A673 (cell line): ENCODE results near the gene HCFC2.

ENCODE experiments used
- EZH2 ChIP-seq: fragments of 200-600 bp; sonication (generic); IDR thresholded peaks from 2 replicates; pipeline ENCODE4 v1.6.1; 2017; ENCODE audit warnings: borderline replicate concordance, low read depth, mild to moderate bottlenecking, mixed read lengths, antibody characterized with exemption, low read length; ENCODE audit not compliant: poor library complexity, severe bottlenecking
- TF ChIP-seq, protein P1 (sequence below): fragments of 300-800, 200-600 bp; sonication (generic); conservative IDR thresholded peaks from 2 replicates; pipeline ENCODE4 v1.5.1; 2017; ENCODE audit warnings: low read depth, mild to moderate bottlenecking, antibody characterized with exemption, low read length, moderate library complexity, mixed read lengths

- TF ChIP-seq, protein P1, sequence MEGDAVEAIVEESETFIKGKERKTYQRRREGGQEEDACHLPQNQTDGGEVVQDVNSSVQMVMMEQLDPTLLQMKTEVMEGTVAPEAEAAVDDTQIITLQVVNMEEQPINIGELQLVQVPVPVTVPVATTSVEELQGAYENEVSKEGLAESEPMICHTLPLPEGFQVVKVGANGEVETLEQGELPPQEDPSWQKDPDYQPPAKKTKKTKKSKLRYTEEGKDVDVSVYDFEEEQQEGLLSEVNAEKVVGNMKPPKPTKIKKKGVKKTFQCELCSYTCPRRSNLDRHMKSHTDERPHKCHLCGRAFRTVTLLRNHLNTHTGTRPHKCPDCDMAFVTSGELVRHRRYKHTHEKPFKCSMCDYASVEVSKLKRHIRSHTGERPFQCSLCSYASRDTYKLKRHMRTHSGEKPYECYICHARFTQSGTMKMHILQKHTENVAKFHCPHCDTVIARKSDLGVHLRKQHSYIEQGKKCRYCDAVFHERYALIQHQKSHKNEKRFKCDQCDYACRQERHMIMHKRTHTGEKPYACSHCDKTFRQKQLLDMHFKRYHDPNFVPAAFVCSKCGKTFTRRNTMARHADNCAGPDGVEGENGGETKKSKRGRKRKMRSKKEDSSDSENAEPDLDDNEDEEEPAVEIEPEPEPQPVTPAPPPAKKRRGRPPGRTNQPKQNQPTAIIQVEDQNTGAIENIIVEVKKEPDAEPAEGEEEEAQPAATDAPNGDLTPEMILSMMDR: no peak
- no peak for TF ChIP-seq EZH2
These were observed 62.2 kb downstream of the HCFC2 start for GRCh38 chr12:104126548-104126947.
